ENCODE data around the gene SLC44A3. TPM values are rescaled to one million over a fixed set of nuclear protein-coding genes. Genes with fewer than 3 reads are reported as not detected.

SLC44A3 gene
- total RNA-seq, 4 donors from 2014 or later: 4.0 to 6.7 (median 5.4) TPM

GRCh38 chr1:94805912-94806311, 14.2 kb upstream of the SLC44A3 start:
- H3K9me3 ChIP-seq: no peaks in the 10 kb centered on the region
- DNase-seq: peak; percentile 53 to 54
- intact Hi-C loops (cut with DNase I): loop anchor here (5.0 kb wide), 1 partner anchor 284 kb away; no protein-coding TSS in a partner anchor
- no peaks in the 10 kb centered on the region for H3K36me3 ChIP-seq
- no peak overlapping the region for H3K27ac ChIP-seq
- WGBS, 2 donors: 21 to 23% methylated on average over 4 of the region's 4 CpGs
- H3K4me1 ChIP-seq: peaks cover 5 to 13% of the 10 kb centered on the region in 2 donors
- TF ChIP-seq CTCF (IDR thresholded peaks at IDR 0.05) (peak; percentile 94 to 99 (median 97)), POLR2A (IDR thresholded peaks at IDR 0.05) (no peak)
- H3K27me3 ChIP-seq: no peaks in the 10 kb centered on the region
- no peak overlapping the region for H3K4me3 ChIP-seq (replicated peaks in 1 of 3)

- intact Hi-C loops (cut with DNase I): loop anchor here (5.0 kb wide), 1 partner anchor 284 kb away; no protein-coding TSS in a partner anchor
- DNase-seq: no peak
Measured at GRCh38 chr1:94806441-94806871, 13.7 kb upstream of the SLC44A3 start.

GRCh38 chr1:94807742-94808491, 12.2 kb upstream of the SLC44A3 start:
- intact Hi-C loops (cut with DNase I): loop anchor here (5.0 kb wide), 1 partner anchor 286 kb away; no protein-coding TSS in a partner anchor
- Histone ChIP-seq H3K4me3 (replicated peaks in 1 of 3) (no peak overlapping the region), H3K36me3 (no peaks in the 10 kb centered on the region), H3K27ac (no peak overlapping the region), H3K9me3 (no peaks in the 10 kb centered on the region), H3K27me3 (no peaks in the 10 kb centered on the region), H3K4me1 (no peaks in the 10 kb centered on the region)
- WGBS, 2 donors: 84 to 88% methylated on average over 12 of the region's 12 CpGs
- TF ChIP-seq POLR2A (IDR thresholded peaks at IDR 0.05) (no peak), CTCF (IDR thresholded peaks at IDR 0.05) (no peak)
- DNase-seq: no peak

More at GRCh38 chr1:94806441-94806871, 13.7 kb upstream of the SLC44A3 start:
- Histone ChIP-seq H3K36me3 (no peaks in the 10 kb centered on the region), H3K27me3 (no peaks in the 10 kb centered on the region), H3K27ac (no peak overlapping the region), H3K4me3 (replicated peaks in 1 of 3) (no peak overlapping the region), H3K9me3 (no peaks in the 10 kb centered on the region), H3K4me1 (peaks cover 3 to 8% of the 10 kb centered on the region in 2 donors)
- 63 to 67% methylated on average over 6 of the region's 6 CpGs for WGBS, 2 donors
- TF ChIP-seq CTCF (IDR thresholded peaks at IDR 0.05) (no peak), POLR2A (IDR thresholded peaks at IDR 0.05) (no peak)

GRCh38 chr1:94808669-94809068, 11.5 kb upstream of the SLC44A3 start:
- no peaks in the 10 kb centered on the region for H3K9me3 ChIP-seq
- TF ChIP-seq POLR2A (IDR thresholded peaks at IDR 0.05) (no peak), CTCF (IDR thresholded peaks at IDR 0.05) (no peak)
- no peak for DNase-seq
- H3K36me3 ChIP-seq: no peaks in the 10 kb centered on the region
- no peaks in the 10 kb centered on the region for H3K4me1 ChIP-seq
- intact Hi-C loops (cut with DNase I): loop anchor here (5.0 kb wide), 1 partner anchor 286 kb away; no protein-coding TSS in a partner anchor
- no peaks in the 10 kb centered on the region for H3K27me3 ChIP-seq
- H3K4me3 ChIP-seq (replicated peaks in 1 of 3): no peak overlapping the region
- 75 to 82% methylated on average over 3 of the region's 3 CpGs for WGBS, 2 donors
- H3K27ac ChIP-seq: no peak overlapping the region

GRCh38 chr1:94812985-94813384, 7.2 kb upstream of the SLC44A3 start:
- H3K27me3 ChIP-seq: no peaks in the 10 kb centered on the region
- H3K27ac ChIP-seq: no peak overlapping the region
- H3K4me1 ChIP-seq: no peaks in the 10 kb centered on the region
- 77 to 84% methylated on average over 4 of the region's 4 CpGs for WGBS, 2 donors
- no peaks in the 10 kb centered on the region for H3K36me3 ChIP-seq
- intact Hi-C loops (cut with DNase I): no loop called here
- TF ChIP-seq POLR2A (IDR thresholded peaks at IDR 0.05) (no peak), CTCF (IDR thresholded peaks at IDR 0.05) (no peak)
- no peak for DNase-seq
- no peaks in the 10 kb centered on the region for H3K9me3 ChIP-seq
- H3K4me3 ChIP-seq (replicated peaks in 1 of 3): no peak overlapping the region
